Activated naive CD4-positive, alpha-beta T cell treated with anti-CD3 and anti-CD28 coated beads, Interleukin-2, amount 50 U/mL, for 72 hours (primary cell): ENCODE results near the gene WDSUB1. TPM values are rescaled to one million over a fixed set of nuclear protein-coding genes. Genes with fewer than 3 reads are reported as not detected.

Experiments
- ATAC-seq, 2 donors: fragments of 150-1000 bp; cut with Tn5 transposase; 2 replicates each; pipeline ENCODE4 v1.10.0; 2021; ENCODE audit warnings: mild to moderate bottlenecking in 2 of 2, moderate library complexity in 2 of 2
- DNase-seq, 2 donors: peaks; one replicate each; pipeline ENCODE4 v3.0.0; 2021 to 2022; ENCODE audit warnings: low spot score in 2 of 2
- H3K27ac Mint-ChIP-seq, 2 donors: one replicate each; pipeline ENCODE4 v1.8.0; 2022; ENCODE audit warnings: mild to moderate bottlenecking in 2 of 2, mixed read lengths in 2 of 2
- H3K36me3 Mint-ChIP-seq, 2 donors: one replicate each; pipeline ENCODE4 v1.8.0; 2022; ENCODE audit warnings: mixed read lengths in 2 of 2
- H3K9me3 Mint-ChIP-seq, 2 donors: one replicate each; pipeline ENCODE4 v1.8.0; 2022; ENCODE audit warnings: mixed read lengths in 2 of 2
- total RNA-seq, 2 donors: library from RNA; stranded (reverse); gene quantifications; one replicate each; pipeline ENCODE4 v1.2.3, GENCODE V29; 2022

The WDSUB1 gene
- total RNA-seq, 2 donors from 2014 or later: 7.7 to 10.3 TPM

DNA sequence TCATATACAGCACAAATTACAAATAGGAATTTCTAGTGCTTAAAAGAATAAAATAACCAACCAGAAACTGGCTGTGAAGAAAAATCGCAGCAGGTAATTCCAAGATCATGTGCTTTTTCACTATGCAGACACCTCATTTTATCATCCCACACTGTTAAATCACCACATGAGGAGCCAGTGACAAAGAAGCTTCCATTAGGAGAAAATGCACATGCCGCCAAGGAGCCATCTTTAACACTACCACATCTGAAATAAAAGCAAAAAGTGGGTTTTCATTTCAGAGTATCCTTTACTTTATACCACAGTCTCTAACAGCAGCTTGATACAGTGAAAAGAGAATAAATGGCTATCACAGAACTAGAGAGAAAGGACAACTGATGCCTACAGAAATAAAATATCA, 6.8 kb downstream of the WDSUB1 start:
- no peak for ATAC-seq
- no peak overlapping the region for H3K27ac Mint-ChIP-seq
- peaks cover 0 to 5% of the 10 kb centered on the region in 2 donors for H3K36me3 Mint-ChIP-seq
- no peak for DNase-seq
- H3K9me3 Mint-ChIP-seq: no peaks in the 10 kb centered on the region

- H3K27ac Mint-ChIP-seq: no peak overlapping the region
- H3K36me3 Mint-ChIP-seq: peaks cover 0 to 16% of the 10 kb centered on the region in 2 donors
These were observed 11.4 kb downstream of the WDSUB1 start for GRCh38 chr2:159275111-159275510.

GRCh38 chr2:159272156-159272555, 14.3 kb downstream of the WDSUB1 start:
- Mint-ChIP-seq H3K9me3 (no peaks in the 10 kb centered on the region), H3K36me3 (peaks cover 6 to 20% of the 10 kb centered on the region in 2 donors)
- no peak for DNase-seq

More at GRCh38 chr2:159275111-159275510, 11.4 kb downstream of the WDSUB1 start:
- DNase-seq: no peak
- no peak for ATAC-seq
- H3K9me3 Mint-ChIP-seq: no peaks in the 10 kb centered on the region

GRCh38 chr2:159270744-159271379, 15.6 kb downstream of the WDSUB1 start:
- ATAC-seq (no peak), DNase-seq (no peak)
- Mint-ChIP-seq H3K36me3 (peaks cover 6 to 22% of the 10 kb centered on the region in 2 donors), H3K9me3 (no peaks in the 10 kb centered on the region), H3K27ac (no peak overlapping the region)

More at GRCh38 chr2:159272156-159272555, 14.3 kb downstream of the WDSUB1 start:
- ATAC-seq: no peak
- no peak overlapping the region for H3K27ac Mint-ChIP-seq

DNA sequence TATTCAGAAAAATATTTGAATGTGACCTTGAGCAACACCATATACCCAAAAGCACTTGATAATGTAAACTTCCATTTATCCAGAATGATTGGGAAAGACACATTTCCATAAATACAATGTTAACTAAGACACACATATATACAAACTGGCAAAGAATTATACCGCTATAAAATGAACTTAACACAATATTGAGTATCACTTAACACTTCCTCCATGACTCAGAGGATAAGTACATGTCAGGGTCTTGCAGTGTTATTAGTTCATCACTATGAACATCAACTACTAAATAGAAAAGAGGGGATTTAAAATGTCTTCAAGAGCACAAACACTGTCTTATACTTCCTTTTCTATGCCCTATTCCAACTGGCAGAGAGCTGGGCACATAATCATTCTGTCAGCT, 18.6 kb downstream of the WDSUB1 start:
- Mint-ChIP-seq H3K36me3 (peaks cover 6 to 18% of the 10 kb centered on the region in 2 donors), H3K9me3 (no peaks in the 10 kb centered on the region), H3K27ac (no peak overlapping the region)
- DNase-seq (no peak), ATAC-seq (no peak)

GRCh38 chr2:159266554-159266953, 19.9 kb downstream of the WDSUB1 start:
- DNase-seq (no peak), ATAC-seq (peak in 1 of 2 donors; percentile 33)
- no peaks in the 10 kb centered on the region for H3K9me3 Mint-ChIP-seq
- peaks cover 6 to 18% of the 10 kb centered on the region in 2 donors for H3K36me3 Mint-ChIP-seq
- no peak overlapping the region for H3K27ac Mint-ChIP-seq

GRCh38 chr2:159265171-159265576, 21.3 kb downstream of the WDSUB1 start:
- no peak for ATAC-seq
- Mint-ChIP-seq H3K27ac (no peak overlapping the region), H3K9me3 (no peaks in the 10 kb centered on the region)

DNA sequence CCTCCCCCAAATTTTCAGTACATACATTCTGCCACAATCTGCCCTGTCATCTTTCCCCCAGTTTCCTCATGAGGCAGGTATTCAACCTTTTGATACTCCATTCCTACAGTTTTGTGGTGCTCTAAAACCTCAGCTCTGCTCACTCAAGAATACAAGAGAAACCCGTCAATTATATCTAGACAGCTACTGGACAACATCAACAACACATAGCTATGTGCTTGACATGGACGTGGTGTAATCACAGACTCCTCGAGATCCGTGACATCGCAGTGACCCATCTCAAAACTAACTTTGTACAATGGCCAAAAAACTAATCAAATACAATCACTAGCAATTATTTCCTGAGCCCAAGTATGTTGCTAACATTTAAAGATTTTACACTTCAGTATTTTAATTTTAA, 23.6 kb downstream of the WDSUB1 start:
- Mint-ChIP-seq H3K36me3 (peaks cover 0 to 9% of the 10 kb centered on the region in 2 donors), H3K27ac (no peak overlapping the region), H3K9me3 (no peaks in the 10 kb centered on the region)
- ATAC-seq (no peak), DNase-seq (no peak)

More at GRCh38 chr2:159265171-159265576, 21.3 kb downstream of the WDSUB1 start:
- DNase-seq: no peak
- peaks cover 6 to 10% of the 10 kb centered on the region in 2 donors for H3K36me3 Mint-ChIP-seq

DNA sequence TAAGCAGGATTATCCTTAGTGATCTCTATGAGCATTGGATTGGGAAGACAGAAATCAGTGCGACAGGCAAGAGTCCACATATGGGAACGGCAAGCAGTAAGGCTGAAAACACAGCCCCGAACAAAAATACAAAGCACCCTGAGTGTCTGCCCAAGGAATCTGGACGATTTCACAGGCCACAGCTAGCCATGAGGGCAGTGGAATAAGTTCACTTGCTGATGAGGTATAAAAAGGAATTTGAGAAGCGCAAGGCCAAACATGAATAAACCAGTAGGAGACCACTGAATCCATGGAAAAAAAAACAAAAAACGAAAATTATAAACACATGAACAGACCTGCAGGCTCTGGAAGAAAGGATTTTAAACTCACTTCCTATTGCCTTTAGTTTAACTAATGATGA, 24.3 kb downstream of the WDSUB1 start:
- DNase-seq (no peak), ATAC-seq (no peak)
- H3K27ac Mint-ChIP-seq: no peak overlapping the region
- H3K9me3 Mint-ChIP-seq: no peaks in the 10 kb centered on the region
- H3K36me3 Mint-ChIP-seq: peaks cover 0 to 6% of the 10 kb centered on the region in 2 donors

DNA sequence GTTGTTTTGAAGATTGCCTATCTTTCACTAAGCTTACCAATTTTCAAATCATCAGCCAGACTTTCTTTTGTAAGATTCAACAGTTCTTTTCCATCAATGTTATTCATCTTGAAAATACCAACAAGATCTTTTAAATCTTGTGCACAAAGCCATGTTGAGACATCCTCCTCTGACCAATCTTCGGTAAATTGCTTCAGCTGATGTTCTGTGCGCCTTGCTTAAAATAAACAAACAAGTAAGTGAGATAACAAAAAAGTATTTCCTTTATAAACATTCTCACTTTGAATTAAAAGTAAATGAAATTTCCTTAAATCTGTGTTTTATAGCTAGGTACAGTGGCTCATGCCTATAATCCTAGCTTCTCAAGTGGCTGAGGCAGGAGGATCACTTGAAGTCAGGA, 30.3 kb downstream of the WDSUB1 start:
- Mint-ChIP-seq H3K9me3 (no peaks in the 10 kb centered on the region), H3K36me3 (no peaks in the 10 kb centered on the region), H3K27ac (no peak overlapping the region)
- no peak for DNase-seq
- no peak for ATAC-seq

DNA sequence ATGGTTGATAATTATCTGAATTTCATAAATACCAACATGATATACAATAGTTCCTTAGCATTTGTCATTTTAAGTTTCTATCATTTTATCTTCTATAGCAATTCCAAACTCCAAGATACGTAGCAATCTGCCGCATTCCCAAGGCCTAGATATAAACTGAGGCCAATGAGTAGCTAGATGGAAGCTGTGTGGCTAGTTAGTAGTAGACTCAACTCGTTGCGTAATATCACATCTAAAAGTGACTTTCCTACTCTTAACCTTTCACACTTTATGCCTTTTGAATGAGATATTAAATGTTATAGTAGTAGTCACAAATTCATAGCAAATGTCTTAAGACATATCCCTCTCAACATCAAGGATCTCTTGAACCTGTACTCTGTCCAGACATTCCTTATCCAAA, 33.6 kb downstream of the WDSUB1 start:
- H3K9me3 Mint-ChIP-seq: no peaks in the 10 kb centered on the region
- H3K36me3 Mint-ChIP-seq: no peaks in the 10 kb centered on the region
- no peak overlapping the region for H3K27ac Mint-ChIP-seq
- ATAC-seq: no peak
- DNase-seq: no peak

DNA sequence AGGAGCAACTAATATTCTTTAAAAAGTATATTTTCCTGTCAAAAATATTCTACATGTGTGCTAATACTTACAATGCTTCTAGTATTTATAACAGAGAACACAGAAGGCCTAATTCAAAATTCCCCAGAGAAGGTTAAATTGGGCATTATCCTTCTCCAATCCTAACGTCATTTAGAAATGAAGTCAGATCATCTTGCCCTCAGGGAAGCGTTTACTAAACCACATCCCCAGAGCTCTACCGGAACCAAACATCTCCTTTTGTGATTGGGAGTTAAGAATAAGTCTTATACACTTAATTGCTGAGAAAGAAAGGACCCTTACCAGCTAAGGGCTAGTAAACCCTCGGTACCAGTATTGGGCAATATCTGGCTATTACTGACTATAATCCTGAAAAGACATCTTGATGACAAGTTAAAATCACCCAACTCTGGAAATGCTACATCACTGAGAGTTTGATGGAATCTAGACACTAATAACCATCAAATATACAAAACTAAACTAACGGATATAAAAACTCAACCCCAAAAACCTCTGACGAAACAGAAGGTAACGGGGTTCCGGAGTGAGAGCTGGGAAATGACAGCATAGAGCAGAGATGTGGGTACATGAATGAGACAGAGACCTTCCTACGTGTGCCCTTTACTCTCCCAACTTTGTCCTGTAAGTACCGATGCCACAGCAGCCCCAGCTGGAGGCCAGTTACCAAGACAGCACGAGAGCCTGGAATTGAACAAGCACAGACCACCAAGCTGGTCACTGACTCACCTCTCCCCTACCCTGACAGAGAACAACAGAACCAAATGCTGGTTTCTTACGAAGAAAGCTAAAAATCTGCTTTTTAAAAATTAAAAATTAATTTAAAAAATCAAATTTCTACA, 35.0 kb downstream of the WDSUB1 start:
- peaks cover 0 to 5% of the 10 kb centered on the region in 2 donors for H3K36me3 Mint-ChIP-seq
- no peak for ATAC-seq
- no peak overlapping the region for H3K27ac Mint-ChIP-seq
- no peak for DNase-seq
- no peaks in the 10 kb centered on the region for H3K9me3 Mint-ChIP-seq

DNA sequence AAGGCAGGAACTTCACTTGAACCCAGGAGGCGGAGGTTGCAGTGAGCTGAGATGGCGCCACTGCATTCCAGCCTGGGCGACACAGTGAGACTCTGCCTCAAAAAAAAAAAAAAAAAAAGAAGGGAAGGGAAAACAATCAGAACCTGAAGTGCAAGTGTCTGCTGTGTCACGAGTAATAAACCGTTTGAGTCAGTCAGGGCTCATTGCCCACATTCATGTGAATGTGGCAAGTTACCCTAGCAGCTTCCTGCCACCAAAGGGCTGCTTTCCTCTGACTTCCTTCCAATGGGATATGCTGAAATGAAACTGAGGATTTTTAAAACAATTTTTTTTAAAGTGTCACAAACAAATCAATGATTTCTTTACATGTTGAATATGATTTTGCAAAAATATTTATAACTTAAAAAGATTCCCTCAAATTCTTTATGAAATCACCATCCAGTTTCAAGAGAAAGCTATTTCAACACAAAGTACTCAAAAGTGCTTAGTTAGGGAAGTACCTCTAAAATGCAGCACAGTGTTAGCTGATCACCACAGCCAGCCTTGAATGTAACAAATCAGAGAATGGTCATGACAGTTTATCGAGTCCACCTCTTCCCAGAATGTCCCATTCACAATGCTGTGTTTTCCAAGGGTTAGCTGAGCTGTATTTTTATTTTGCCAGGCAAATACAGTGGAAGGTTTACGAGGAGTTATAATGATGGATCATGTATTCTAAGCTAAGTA, 36.4 kb downstream of the WDSUB1 start:
- DNase-seq (no peak), ATAC-seq (peak in 1 of 2 donors; percentile 37)
- Mint-ChIP-seq H3K36me3 (peaks cover 7 to 14% of the 10 kb centered on the region in 2 donors), H3K9me3 (no peaks in the 10 kb centered on the region), H3K27ac (no peak overlapping the region)

- DNase-seq (no peak), ATAC-seq (no peak)
- Mint-ChIP-seq H3K36me3 (peaks cover 7 to 22% of the 10 kb centered on the region in 2 donors), H3K27ac (no peak overlapping the region), H3K9me3 (no peaks in the 10 kb centered on the region)
These were observed 40.0 kb downstream of the WDSUB1 start for GRCh38 chr2:159246325-159246988.

DNA sequence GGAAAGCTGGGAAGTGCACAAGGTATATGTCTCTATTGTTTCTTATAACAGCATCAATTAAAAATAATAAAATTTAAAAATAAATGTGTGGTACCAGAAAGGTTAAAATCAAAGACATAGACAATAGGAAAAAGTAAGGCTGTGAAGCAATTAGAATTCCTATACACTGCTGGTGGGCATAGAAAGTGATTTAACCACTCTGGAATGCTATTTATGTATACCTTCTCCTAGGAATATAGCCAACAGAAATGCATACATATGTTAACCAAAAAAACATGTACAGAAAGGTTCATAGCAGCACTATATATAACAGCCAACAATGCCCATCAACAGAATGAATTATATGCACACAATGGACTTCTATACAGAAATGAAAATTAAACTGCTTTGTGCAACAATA, 43.0 kb downstream of the WDSUB1 start:
- Mint-ChIP-seq H3K36me3 (peaks cover 12 to 22% of the 10 kb centered on the region in 2 donors), H3K27ac (no peak overlapping the region), H3K9me3 (no peaks in the 10 kb centered on the region)
- ATAC-seq: no peak
- no peak for DNase-seq

- no peak for DNase-seq
- Mint-ChIP-seq H3K27ac (no peak overlapping the region), H3K9me3 (no peaks in the 10 kb centered on the region), H3K36me3 (peaks cover 0 to 2% of the 10 kb centered on the region in 2 donors)
- ATAC-seq: no peak
These were observed 51.6 kb downstream of the WDSUB1 start for GRCh38 chr2:159234868-159235267.
